H9 (cell line): ENCODE data around the gene KAT8. TPM values are rescaled to one million over a fixed set of nuclear protein-coding genes. Genes with fewer than 3 reads are reported as not detected.

Source experiments
- DNase-seq: peaks from one replicate; pipeline ENCODE4 v3.0.0-alpha.2; 2017
- H2AFZ ChIP-seq: one replicate; pipeline ENCODE4 v1.6.1; 2013; ENCODE audit warnings: mild to moderate bottlenecking, low read length, control low read depth, moderate library complexity
- H2AK5ac ChIP-seq: 2 replicates; pipeline ENCODE4 v1.6.1; 2013; ENCODE audit warnings: low read length, control low read depth, mixed read lengths; ENCODE audit not compliant: insufficient read length
- H2BK120ac ChIP-seq: one replicate; pipeline ENCODE4 v1.6.1; 2013; ENCODE audit warnings: low read depth, mild to moderate bottlenecking, low read length, control low read depth, inconsistent platforms; ENCODE audit not compliant: poor library complexity, severe bottlenecking
- H2BK12ac ChIP-seq: 2 replicates; pipeline ENCODE4 v1.6.1; 2013; ENCODE audit warnings: low read length, control low read depth, mixed read lengths, low read depth; ENCODE audit not compliant: insufficient read length
- H2BK15ac ChIP-seq: 2 replicates; pipeline ENCODE4 v1.6.1; 2013; ENCODE audit warnings: low read depth, low read length, control low read depth
- H2BK20ac ChIP-seq: one replicate; pipeline ENCODE4 v1.6.1; 2013; ENCODE audit warnings: low read depth, mild to moderate bottlenecking, low read length, control low read depth, inconsistent platforms; ENCODE audit not compliant: poor library complexity, severe bottlenecking
- H2BK5ac ChIP-seq: 2 replicates; pipeline ENCODE4 v1.6.1; 2013; ENCODE audit warnings: low read length, control low read depth, mixed read lengths; ENCODE audit not compliant: insufficient read length
- H3K14ac ChIP-seq: 2 replicates; pipeline ENCODE4 v1.6.1; 2013; ENCODE audit warnings: low read length, control low read depth; ENCODE audit not compliant: insufficient read depth
- H3K18ac ChIP-seq: 2 replicates; pipeline ENCODE4 v1.6.1; 2013; ENCODE audit warnings: low read depth, mild to moderate bottlenecking, mixed read lengths, low read length, control low read depth; ENCODE audit not compliant: insufficient read length
- H3K23ac ChIP-seq: 2 replicates; pipeline ENCODE4 v1.6.1; 2013; ENCODE audit warnings: low read length, control low read depth, mixed read lengths, low read depth; ENCODE audit not compliant: insufficient read length
- H3K23me2 ChIP-seq: 2 replicates; pipeline ENCODE4 v1.6.1; 2013; ENCODE audit warnings: low read depth, mild to moderate bottlenecking, mixed read lengths, low read length, control low read depth; ENCODE audit not compliant: insufficient read length, poor library complexity, severe bottlenecking
- H3K27ac ChIP-seq: 2 replicates; pipeline ENCODE4 v1.5.1; 2013; ENCODE audit warnings: low read length, control low read depth, mixed read lengths, low read depth; ENCODE audit not compliant: insufficient read length
- H3K27me3 ChIP-seq: 2 replicates; pipeline ENCODE4 v1.6.1; 2013; ENCODE audit warnings: low read length, control low read depth, inconsistent platforms; ENCODE audit not compliant: insufficient read depth
- H3K4ac ChIP-seq: 2 replicates; pipeline ENCODE4 v1.6.1; 2013; ENCODE audit warnings: low read depth, mild to moderate bottlenecking, control low read depth, inconsistent platforms, low read length, moderate library complexity
- H3K4me1 ChIP-seq: 2 replicates; pipeline ENCODE4 v1.6.1; 2013; ENCODE audit warnings: low read length, control low read depth, inconsistent platforms; ENCODE audit not compliant: insufficient read depth
- H3K4me2 ChIP-seq: 2 replicates; pipeline ENCODE4 v1.6.1; 2013; ENCODE audit warnings: low read length, control low read depth, mixed read lengths; ENCODE audit not compliant: insufficient read length, insufficient read depth
- H3K56ac ChIP-seq: 2 replicates; pipeline ENCODE4 v1.6.1; 2013; ENCODE audit warnings: low read depth, mild to moderate bottlenecking, mixed read lengths, low read length, control low read depth; ENCODE audit not compliant: insufficient read length
- H3K79me1 ChIP-seq: 2 replicates; pipeline ENCODE4 v1.6.1; 2013; ENCODE audit warnings: low read depth, mild to moderate bottlenecking, moderate library complexity, low read length, control low read depth, inconsistent platforms; ENCODE audit not compliant: insufficient read depth, poor library complexity, severe bottlenecking
- H3K79me2 ChIP-seq: 2 replicates; pipeline ENCODE4 v1.6.1; 2013; ENCODE audit warnings: low read length, control low read depth, inconsistent platforms; ENCODE audit not compliant: insufficient read depth
- H3K9ac ChIP-seq: 2 replicates; pipeline ENCODE4 v1.6.1; 2013; ENCODE audit warnings: low read length, control low read depth, mixed read lengths; ENCODE audit not compliant: insufficient read length; ENCODE audit errors: extremely low read depth
- H3K9me3 ChIP-seq: one replicate; pipeline ENCODE4 v1.6.1; 2013; ENCODE audit warnings: low read depth, low read length, inconsistent platforms; ENCODE audit not compliant: control insufficient read depth
- H3T11ph ChIP-seq: one replicate; pipeline ENCODE4 v1.6.1; 2013; ENCODE audit warnings: mild to moderate bottlenecking, low read length, control low read depth, inconsistent platforms
- H4K20me1 ChIP-seq: one replicate; pipeline ENCODE4 v1.6.1; 2013; ENCODE audit not compliant: control insufficient read depth, insufficient read length, insufficient read depth
- H4K5ac ChIP-seq: 2 replicates; pipeline ENCODE4 v1.6.1; 2013; ENCODE audit warnings: low read depth, mild to moderate bottlenecking, mixed read lengths, low read length, control low read depth; ENCODE audit not compliant: insufficient read length
- H4K8ac ChIP-seq: replicated peaks from 2 replicates; pipeline ENCODE4 v1.6.1; 2013; ENCODE audit warnings: low read length, control low read depth, mixed read lengths, low read depth; ENCODE audit not compliant: insufficient read length
- H4K91ac ChIP-seq: 2 replicates; pipeline ENCODE4 v1.6.1; 2013; ENCODE audit warnings: low read depth, mild to moderate bottlenecking, moderate library complexity, mixed read lengths, low read length, control low read depth; ENCODE audit not compliant: insufficient read length
- H3K27ac Mint-ChIP-seq, 3 experiments: 2 replicates in 2 of 3; 3 replicates in 1 of 3; pipeline ENCODE4 v1.8.0; 2020 to 2021; ENCODE audit warnings: mixed read lengths in 3 of 3, mild to moderate bottlenecking in 1 of 3, moderate library complexity in 1 of 3
- H3K27me3 Mint-ChIP-seq: 2 replicates; pipeline ENCODE4 v1.8.0; 2021; ENCODE audit warnings: low read depth, mild to moderate bottlenecking, moderate library complexity, mixed read lengths
- H3K36me3 Mint-ChIP-seq, 3 experiments: 2 replicates in 2 of 3; 3 replicates in 1 of 3; pipeline ENCODE4 v1.8.0; 2020 to 2021; ENCODE audit warnings: low read depth in 3 of 3, mixed read lengths in 3 of 3; ENCODE audit not compliant: insufficient read depth in 1 of 3
- H3K4me1 Mint-ChIP-seq, 2 experiments: 2 replicates each; pipeline ENCODE4 v1.8.0; 2020; ENCODE audit warnings: mixed read lengths in 2 of 2
- H3K4me3 Mint-ChIP-seq, 2 experiments: 2 replicates in 1 of 2; 3 replicates in 1 of 2; pipeline ENCODE4 v1.8.0; 2020 to 2021; ENCODE audit warnings: mild to moderate bottlenecking in 2 of 2, mixed read lengths in 2 of 2, moderate library complexity in 1 of 2
- H3K9me3 Mint-ChIP-seq, 2 experiments: 2 replicates in 1 of 2; 3 replicates in 1 of 2; pipeline ENCODE4 v1.8.0; 2020; ENCODE audit warnings: mild to moderate bottlenecking in 2 of 2, mixed read lengths in 2 of 2, moderate library complexity in 1 of 2
- WGBS: extraction: QIAGEN DNeasy Blood & Tissue Kit; methylation state at CpG from one replicate; pipeline ENCODE4 v1.1.7; 2013; ENCODE audit warnings: missing lambda C conversion rate, low lambda C conversion rate, mixed read lengths; ENCODE audit not compliant: insufficient read length; ENCODE audit errors: extremely low coverage; 5-methylcytosine and 5-hydroxymethylcytosine counted together
- total RNA-seq: library from RNA; stranded (reverse); gene quantifications from 2 replicates; pipeline ENCODE4 v1.2.1, GENCODE V29; 2021
- TF ChIP-seq, protein P1 (sequence below): fragments of 200-600 bp; sonication (generic); conservative IDR thresholded peaks from 3 replicates; pipeline ENCODE4 v1.8.0; 2021; ENCODE audit warnings: antibody characterized with exemption, mild to moderate bottlenecking

Gene KAT8
- total RNA-seq, 1 experiment from 2014 or later, result 52.1 TPM

DNA sequence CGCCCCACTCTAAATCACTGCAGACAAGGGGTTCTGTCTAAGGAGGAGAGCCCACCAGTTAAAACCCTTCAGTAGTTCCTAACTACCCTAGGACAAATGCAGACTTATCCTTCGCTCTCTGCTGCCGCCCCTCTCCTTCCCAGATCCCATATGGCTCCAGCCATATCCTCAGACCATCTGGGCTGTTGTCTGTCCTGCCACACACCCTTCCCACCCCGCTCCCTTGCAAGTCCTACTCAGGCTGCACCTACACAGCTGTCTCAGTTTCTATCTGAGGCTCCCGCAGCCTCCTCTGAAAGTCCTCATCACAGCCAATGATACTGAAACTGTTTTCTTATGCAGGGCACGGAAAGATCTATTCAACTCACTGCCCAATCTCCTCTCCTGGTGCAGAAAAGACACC lies 10.0 kb upstream of the KAT8 start:
- H2BK5ac ChIP-seq, result no peak overlapping the region
- Mint-ChIP-seq H3K9me3 (peaks cover 2 to 4% of the 10 kb centered on the region in 2 experiments; a peak in 3 of 5 replicates), H3K27me3 (peaks cover 2% of the 10 kb centered on the region), H3K36me3 (peaks cover 19 to 32% (median 28%) of the 10 kb centered on the region in 3 experiments), H3K4me3 (peak overlapping the region; percentile 76 to 85), H3K27ac (no peak overlapping the region), H3K4me1 (peaks cover 9 to 14% of the 10 kb centered on the region in 2 experiments)
- peak overlapping the region; percentile 57 for H3K4me2 ChIP-seq
- no peak overlapping the region for H2BK15ac ChIP-seq
- H3K56ac ChIP-seq, result no peak overlapping the region
- no peak overlapping the region for H2BK20ac ChIP-seq
- H2BK12ac ChIP-seq, result no peak overlapping the region
- H4K8ac ChIP-seq, result no peak overlapping the region
- no peak overlapping the region for H2BK120ac ChIP-seq
- H4K91ac ChIP-seq, result no peak overlapping the region
- H3T11ph ChIP-seq, result no peak overlapping the region
- H4K5ac ChIP-seq, result no peak overlapping the region
- no peak overlapping the region for H2AK5ac ChIP-seq
- TF ChIP-seq, protein P1, sequence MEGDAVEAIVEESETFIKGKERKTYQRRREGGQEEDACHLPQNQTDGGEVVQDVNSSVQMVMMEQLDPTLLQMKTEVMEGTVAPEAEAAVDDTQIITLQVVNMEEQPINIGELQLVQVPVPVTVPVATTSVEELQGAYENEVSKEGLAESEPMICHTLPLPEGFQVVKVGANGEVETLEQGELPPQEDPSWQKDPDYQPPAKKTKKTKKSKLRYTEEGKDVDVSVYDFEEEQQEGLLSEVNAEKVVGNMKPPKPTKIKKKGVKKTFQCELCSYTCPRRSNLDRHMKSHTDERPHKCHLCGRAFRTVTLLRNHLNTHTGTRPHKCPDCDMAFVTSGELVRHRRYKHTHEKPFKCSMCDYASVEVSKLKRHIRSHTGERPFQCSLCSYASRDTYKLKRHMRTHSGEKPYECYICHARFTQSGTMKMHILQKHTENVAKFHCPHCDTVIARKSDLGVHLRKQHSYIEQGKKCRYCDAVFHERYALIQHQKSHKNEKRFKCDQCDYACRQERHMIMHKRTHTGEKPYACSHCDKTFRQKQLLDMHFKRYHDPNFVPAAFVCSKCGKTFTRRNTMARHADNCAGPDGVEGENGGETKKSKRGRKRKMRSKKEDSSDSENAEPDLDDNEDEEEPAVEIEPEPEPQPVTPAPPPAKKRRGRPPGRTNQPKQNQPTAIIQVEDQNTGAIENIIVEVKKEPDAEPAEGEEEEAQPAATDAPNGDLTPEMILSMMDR, result no peak
- no peak overlapping the region for H3K18ac ChIP-seq
- no peaks in the 10 kb centered on the region for H4K20me1 ChIP-seq
- H3K27me3 ChIP-seq, result no peaks in the 10 kb centered on the region; the same call in 1 of the 2 replicates
- no peaks in the 10 kb centered on the region; the same call in 1 of the 2 replicates for H3K79me2 ChIP-seq
- no peak overlapping the region for H3K23ac ChIP-seq
- H3K14ac ChIP-seq, result no peak overlapping the region
- H3K27ac ChIP-seq, result no peak overlapping the region
- DNase-seq, result no peak
- H2AFZ ChIP-seq, result no peak overlapping the region
- H3K9me3 ChIP-seq, result no peaks in the 10 kb centered on the region
- WGBS, result no CpG with 5 or more reads among the region's 6 CpGs
- H3K9ac ChIP-seq, result no peak overlapping the region
- H3K4me1 ChIP-seq, result no peaks in the 10 kb centered on the region
- H3K23me2 ChIP-seq, result peaks cover 8% of the 10 kb centered on the region
- no peak overlapping the region for H3K4ac ChIP-seq
- H3K79me1 ChIP-seq, result no peaks in the 10 kb centered on the region
